Measurements from ENCODE around the gene AP3S2. TPM values are rescaled to one million over a fixed set of nuclear protein-coding genes. Genes with fewer than 3 reads are reported as not detected.

The AP3S2 gene
- total RNA-seq, 4 donors from 2014 or later, result 13.2 to 106 (median 63.5) TPM

GRCh38 chr15:89936051-89936785, 42.4 kb upstream of the AP3S2 start:
- DNase-seq, result no peak
- no peaks in the 10 kb centered on the region for H3K36me3 ChIP-seq

DNA sequence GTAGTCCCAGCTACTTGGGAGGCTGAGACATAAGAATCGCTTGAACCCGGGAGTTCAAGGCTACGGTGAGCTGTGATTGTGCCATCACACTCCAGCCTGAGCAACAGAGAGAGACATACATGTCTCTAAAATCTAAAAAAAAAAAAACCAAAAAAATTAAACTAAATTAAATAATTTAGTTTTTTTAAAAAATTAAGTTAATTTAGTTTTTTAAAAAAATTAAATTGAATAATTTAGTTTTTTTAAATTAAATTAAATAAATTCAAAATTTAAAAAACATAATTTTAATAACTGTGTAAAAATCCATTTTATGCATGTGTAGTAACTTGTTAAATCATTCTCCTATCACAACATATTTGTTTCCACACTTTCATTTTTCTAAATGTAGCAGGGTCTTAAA, 39.1 kb upstream of the AP3S2 start:
- H3K27me3 ChIP-seq, result no peaks in the 10 kb centered on the region
- H3K4me1 ChIP-seq, result no peaks in the 10 kb centered on the region
- TF ChIP-seq, protein P1, sequence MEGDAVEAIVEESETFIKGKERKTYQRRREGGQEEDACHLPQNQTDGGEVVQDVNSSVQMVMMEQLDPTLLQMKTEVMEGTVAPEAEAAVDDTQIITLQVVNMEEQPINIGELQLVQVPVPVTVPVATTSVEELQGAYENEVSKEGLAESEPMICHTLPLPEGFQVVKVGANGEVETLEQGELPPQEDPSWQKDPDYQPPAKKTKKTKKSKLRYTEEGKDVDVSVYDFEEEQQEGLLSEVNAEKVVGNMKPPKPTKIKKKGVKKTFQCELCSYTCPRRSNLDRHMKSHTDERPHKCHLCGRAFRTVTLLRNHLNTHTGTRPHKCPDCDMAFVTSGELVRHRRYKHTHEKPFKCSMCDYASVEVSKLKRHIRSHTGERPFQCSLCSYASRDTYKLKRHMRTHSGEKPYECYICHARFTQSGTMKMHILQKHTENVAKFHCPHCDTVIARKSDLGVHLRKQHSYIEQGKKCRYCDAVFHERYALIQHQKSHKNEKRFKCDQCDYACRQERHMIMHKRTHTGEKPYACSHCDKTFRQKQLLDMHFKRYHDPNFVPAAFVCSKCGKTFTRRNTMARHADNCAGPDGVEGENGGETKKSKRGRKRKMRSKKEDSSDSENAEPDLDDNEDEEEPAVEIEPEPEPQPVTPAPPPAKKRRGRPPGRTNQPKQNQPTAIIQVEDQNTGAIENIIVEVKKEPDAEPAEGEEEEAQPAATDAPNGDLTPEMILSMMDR (IDR thresholded peaks at IDR 0.05), result no peak
- no peak for TF ChIP-seq POLR2A (IDR thresholded peaks at IDR 0.05)
- H3K36me3 ChIP-seq, result no peaks in the 10 kb centered on the region
- no peak overlapping the region for H3K4me3 ChIP-seq
- DNase-seq, result no peak
- H3K9me3 ChIP-seq, result no peaks in the 10 kb centered on the region
- no peak overlapping the region for H3K27ac ChIP-seq

More at GRCh38 chr15:89936051-89936785, 42.4 kb upstream of the AP3S2 start:
- no peaks in the 10 kb centered on the region for H3K4me1 ChIP-seq
- H3K9me3 ChIP-seq, result no peaks in the 10 kb centered on the region
- TF ChIP-seq, protein P1 (IDR thresholded peaks at IDR 0.05), result no peak
- no peak for TF ChIP-seq POLR2A (IDR thresholded peaks at IDR 0.05)
- H3K4me3 ChIP-seq, result no peak overlapping the region
- H3K27me3 ChIP-seq, result no peaks in the 10 kb centered on the region
- H3K27ac ChIP-seq, result no peak overlapping the region

GRCh38 chr15:89928421-89928820, 34.6 kb upstream of the AP3S2 start:
- no peak overlapping the region for H3K27ac ChIP-seq
- no peaks in the 10 kb centered on the region for H3K36me3 ChIP-seq
- no peaks in the 10 kb centered on the region for H3K4me1 ChIP-seq
- H3K9me3 ChIP-seq, result no peaks in the 10 kb centered on the region
- TF ChIP-seq POLR2A (IDR thresholded peaks at IDR 0.05), result no peak
- TF ChIP-seq, protein P1 (IDR thresholded peaks at IDR 0.05), result no peak
- no peak for DNase-seq
- H3K4me3 ChIP-seq, result no peak overlapping the region
- H3K27me3 ChIP-seq, result no peaks in the 10 kb centered on the region

- no peak for DNase-seq
- H3K27me3 ChIP-seq, result no peaks in the 10 kb centered on the region
- no peaks in the 10 kb centered on the region for H3K4me1 ChIP-seq
- no peak overlapping the region for H3K27ac ChIP-seq
- H3K9me3 ChIP-seq, result no peaks in the 10 kb centered on the region
- no peaks in the 10 kb centered on the region for H3K36me3 ChIP-seq
- no peak overlapping the region for H3K4me3 ChIP-seq
- TF ChIP-seq, protein P1 (IDR thresholded peaks at IDR 0.05), result no peak
- TF ChIP-seq POLR2A (IDR thresholded peaks at IDR 0.05), result no peak
Measured at GRCh38 chr15:89926158-89926557, 32.4 kb upstream of the AP3S2 start.

DNA sequence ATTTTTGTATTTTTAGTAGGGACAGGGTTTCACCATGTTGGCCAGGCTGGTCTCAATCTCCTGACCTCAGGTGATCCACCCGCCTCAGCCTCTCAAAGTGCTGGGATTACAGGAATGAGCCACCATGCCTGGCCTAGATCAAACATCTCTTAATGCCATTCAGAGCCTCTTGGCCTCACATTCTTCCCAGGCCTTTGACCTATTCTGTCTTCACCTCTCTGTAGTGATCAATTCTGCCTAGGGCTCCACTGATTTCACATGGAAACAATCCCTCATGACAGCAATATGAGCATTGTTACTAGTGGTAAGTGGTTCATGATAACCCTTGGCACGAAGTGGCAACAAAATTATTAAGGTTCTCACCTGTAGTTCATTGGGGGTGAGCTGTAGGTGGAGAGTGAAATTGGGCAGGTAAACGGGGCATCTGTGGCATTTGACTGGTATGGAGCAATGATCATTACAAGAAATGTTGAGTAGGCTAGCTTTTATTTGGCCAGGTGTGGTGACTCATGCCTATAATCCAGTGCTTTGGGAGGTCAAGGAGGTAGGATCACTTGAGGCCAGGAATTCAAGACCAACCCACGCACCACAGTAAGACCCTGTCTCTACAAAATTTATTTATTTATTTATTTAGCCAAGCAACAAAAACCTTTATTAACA, 23.8 kb upstream of the AP3S2 start:
- Histone ChIP-seq H3K27me3 (no peaks in the 10 kb centered on the region), H3K27ac (no peak overlapping the region), H3K9me3 (no peaks in the 10 kb centered on the region), H3K36me3 (no peaks in the 10 kb centered on the region), H3K4me1 (peaks cover 0 to 7% (median 0%) of the 10 kb centered on the region in 4 donors), H3K4me3 (no peak overlapping the region)
- no peak for TF ChIP-seq POLR2A (IDR thresholded peaks at IDR 0.05)
- TF ChIP-seq, protein P1 (IDR thresholded peaks at IDR 0.05), result no peak
- peak in 1 of 3 donors; percentile 42 for DNase-seq

Measured in Peyer's patch (tissue), 4 donors.